GM19468 (cell line): ENCODE results near the gene MRPL39.
A peak's percentile ranks its signal among the peaks of the same experiment; 100 is the strongest.

ENCODE experiments used
- ATAC-seq: cut with Tn5 transposase; IDR thresholded peaks from one replicate; pipeline ENCODE4 v1.9.1; 2021; ENCODE audit warnings: mild to moderate bottlenecking, moderate library complexity, moderate number of reproducible peaks; ENCODE audit not compliant: unreplicated experiment; ENCODE audit errors: extremely low read depth

MRPL39 gene

GRCh38 chr21:25619198-25619597, 11.9 kb upstream of the MRPL39 start:
- ATAC-seq = no peak

- no peak for ATAC-seq
Measured at GRCh38 chr21:25615880-25616279, 8.6 kb upstream of the MRPL39 start.

GRCh38 chr21:25614441-25614840, 7.2 kb upstream of the MRPL39 start:
- no peak for ATAC-seq

- ATAC-seq = peak; percentile 61
Measured at GRCh38 chr21:25608044-25608737, 910 bp upstream of the MRPL39 start.

GRCh38 chr21:25589887-25590286, 17.4 kb downstream of the MRPL39 start:
- ATAC-seq = no peak

- no peak for ATAC-seq
Measured at GRCh38 chr21:25586791-25587190, 20.5 kb downstream of the MRPL39 start.

- ATAC-seq = no peak
Measured at GRCh38 chr21:25586326-25586725, 21.0 kb downstream of the MRPL39 start.

GRCh38 chr21:25584833-25585676, 22.2 kb downstream of the MRPL39 start:
- ATAC-seq = no peak

GRCh38 chr21:25583370-25584130, 23.7 kb downstream of the MRPL39 start:
- ATAC-seq = no peak

- ATAC-seq = no peak
Measured at GRCh38 chr21:25582888-25583287, 24.4 kb downstream of the MRPL39 start.

- no peak for ATAC-seq
Measured at GRCh38 chr21:25582164-25582790, 25.0 kb downstream of the MRPL39 start.

GRCh38 chr21:25581582-25581981, 25.7 kb downstream of the MRPL39 start:
- ATAC-seq = no peak

- no peak for ATAC-seq
Measured at GRCh38 chr21:25580912-25581260, 26.4 kb downstream of the MRPL39 start.

- no peak for ATAC-seq
Measured at GRCh38 chr21:25579226-25580013, 27.9 kb downstream of the MRPL39 start.

- ATAC-seq = peak; percentile 9
Measured at GRCh38 chr21:25578056-25578961, 29.0 kb downstream of the MRPL39 start.

- ATAC-seq = no peak
Measured at GRCh38 chr21:25577424-25578055, 29.7 kb downstream of the MRPL39 start.

- ATAC-seq = no peak
Measured at GRCh38 chr21:25573409-25574206, 33.7 kb downstream of the MRPL39 start.
